ENCODE results near the gene FAM53B. TPM values are rescaled to one million over a fixed set of nuclear protein-coding genes. Genes with fewer than 3 reads are reported as not detected.
A peak's percentile ranks its signal among the peaks of the same experiment; 100 is the strongest.

FAM53B gene
- total RNA-seq, 4 donors from 2014 or later, result 25.2 to 43.3 (median 34.7) TPM

DNA sequence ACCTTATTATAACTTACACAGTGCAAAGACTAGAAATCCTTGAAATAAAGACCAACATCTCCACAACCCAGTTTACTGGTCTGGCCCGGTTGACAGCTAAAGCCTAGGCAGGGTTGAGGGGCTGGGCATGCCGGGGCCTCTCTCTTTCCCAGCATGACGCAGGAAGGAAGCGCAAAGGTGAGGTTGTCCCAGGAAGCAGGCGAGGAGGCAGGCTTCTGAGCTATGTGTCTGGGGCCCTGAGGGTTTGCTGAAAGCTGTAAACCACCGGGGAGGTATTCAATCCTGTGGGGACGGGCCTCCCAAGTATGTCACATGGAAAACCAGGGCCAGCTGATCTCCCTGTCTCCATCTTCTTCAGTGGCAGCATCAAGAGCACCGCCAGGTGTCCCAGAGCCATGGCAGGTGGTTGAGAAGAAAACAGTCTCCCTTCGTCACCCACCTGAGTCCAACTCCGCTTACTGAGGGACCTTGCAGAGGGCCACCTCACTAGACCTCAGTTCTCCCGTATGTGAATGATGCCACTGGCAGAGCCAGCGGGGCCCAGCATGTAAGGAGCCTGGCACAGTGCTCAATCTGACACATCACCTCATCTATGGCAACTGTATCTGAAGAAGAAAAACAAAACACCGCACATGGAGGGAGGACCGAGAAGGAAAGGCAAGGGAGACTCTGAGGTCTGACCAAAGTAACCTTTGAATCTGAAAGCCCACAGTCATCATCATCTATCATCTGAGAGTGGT, 49.5 kb downstream of the FAM53B start:
- DNase-seq (ENCODE audit: extremely low spot score), result no peak
- H3K4me3 ChIP-seq, result no peak overlapping the region
- 89% methylated on average over 14 of the region's 14 CpGs for WGBS
- no peaks in the 10 kb centered on the region for H3K27me3 ChIP-seq
- intact Hi-C loops (cut with DNase I), result no loop called here
- H3K9me3 ChIP-seq, result no peaks in the 10 kb centered on the region
- TF ChIP-seq POLR2AphosphoS5 (IDR thresholded peaks at IDR 0.05) (no peak), POLR2A (IDR thresholded peaks at IDR 0.05; ENCODE audit: low read depth) (no peak), EP300 (IDR thresholded peaks at IDR 0.05) (no peak)
- TF ChIP-seq, protein P1, sequence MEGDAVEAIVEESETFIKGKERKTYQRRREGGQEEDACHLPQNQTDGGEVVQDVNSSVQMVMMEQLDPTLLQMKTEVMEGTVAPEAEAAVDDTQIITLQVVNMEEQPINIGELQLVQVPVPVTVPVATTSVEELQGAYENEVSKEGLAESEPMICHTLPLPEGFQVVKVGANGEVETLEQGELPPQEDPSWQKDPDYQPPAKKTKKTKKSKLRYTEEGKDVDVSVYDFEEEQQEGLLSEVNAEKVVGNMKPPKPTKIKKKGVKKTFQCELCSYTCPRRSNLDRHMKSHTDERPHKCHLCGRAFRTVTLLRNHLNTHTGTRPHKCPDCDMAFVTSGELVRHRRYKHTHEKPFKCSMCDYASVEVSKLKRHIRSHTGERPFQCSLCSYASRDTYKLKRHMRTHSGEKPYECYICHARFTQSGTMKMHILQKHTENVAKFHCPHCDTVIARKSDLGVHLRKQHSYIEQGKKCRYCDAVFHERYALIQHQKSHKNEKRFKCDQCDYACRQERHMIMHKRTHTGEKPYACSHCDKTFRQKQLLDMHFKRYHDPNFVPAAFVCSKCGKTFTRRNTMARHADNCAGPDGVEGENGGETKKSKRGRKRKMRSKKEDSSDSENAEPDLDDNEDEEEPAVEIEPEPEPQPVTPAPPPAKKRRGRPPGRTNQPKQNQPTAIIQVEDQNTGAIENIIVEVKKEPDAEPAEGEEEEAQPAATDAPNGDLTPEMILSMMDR (IDR thresholded peaks at IDR 0.05), result no peak
- peak overlapping the region; percentile 4 to 60 (median 44) for H3K27ac ChIP-seq (replicated peaks in 1 of 4)
- H3K36me3 ChIP-seq, result peaks cover 0 to 31% (median 14%) of the 10 kb centered on the region in 4 donors
- peaks cover 44 to 73% (median 49%) of the 10 kb centered on the region in 4 donors for H3K4me1 ChIP-seq

DNA sequence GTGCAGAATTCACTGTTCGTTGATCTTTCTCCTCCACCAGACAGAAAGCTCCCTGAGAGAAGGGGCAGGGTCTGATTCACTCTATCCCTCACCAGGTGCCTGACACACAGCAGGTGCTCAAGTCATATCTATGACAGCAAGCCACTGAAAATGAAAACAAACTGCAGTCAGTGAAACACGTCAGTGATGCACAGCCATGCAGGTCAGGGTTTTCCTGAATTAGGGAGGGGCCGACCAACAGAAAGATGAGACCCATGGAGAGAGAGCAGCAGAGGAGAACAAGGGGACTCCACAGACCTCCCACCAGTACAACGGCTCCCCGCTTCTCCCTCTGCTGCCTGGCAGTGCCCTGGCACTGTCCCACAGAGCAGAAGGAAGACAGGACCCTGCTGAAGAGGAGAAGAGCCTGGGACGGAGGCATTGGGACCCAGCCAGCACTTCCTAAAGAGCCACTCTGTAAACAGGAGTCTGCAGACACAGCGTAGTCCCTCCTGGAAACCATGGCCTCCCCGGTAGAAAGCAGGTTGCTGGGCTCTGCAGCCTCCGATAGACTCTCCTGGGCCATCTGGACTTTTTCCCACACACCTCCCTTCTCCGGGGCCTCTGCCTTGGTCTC, 50.3 kb downstream of the FAM53B start:
- H3K36me3 ChIP-seq, result peaks cover 0 to 37% (median 13%) of the 10 kb centered on the region in 4 donors
- no peak overlapping the region for H3K4me3 ChIP-seq
- DNase-seq (ENCODE audit: extremely low spot score), result no peak
- WGBS, result 55% methylated on average over 10 of the region's 10 CpGs
- no peak for TF ChIP-seq POLR2AphosphoS5 (IDR thresholded peaks at IDR 0.05)
- no peaks in the 10 kb centered on the region for H3K9me3 ChIP-seq
- peak overlapping the region; percentile 4 to 60 (median 44) for H3K27ac ChIP-seq (replicated peaks in 1 of 4)
- H3K4me1 ChIP-seq, result peaks cover 37 to 71% (median 41%) of the 10 kb centered on the region in 4 donors
- H3K27me3 ChIP-seq, result no peaks in the 10 kb centered on the region
- intact Hi-C loops (cut with DNase I), result no loop called here

DNA sequence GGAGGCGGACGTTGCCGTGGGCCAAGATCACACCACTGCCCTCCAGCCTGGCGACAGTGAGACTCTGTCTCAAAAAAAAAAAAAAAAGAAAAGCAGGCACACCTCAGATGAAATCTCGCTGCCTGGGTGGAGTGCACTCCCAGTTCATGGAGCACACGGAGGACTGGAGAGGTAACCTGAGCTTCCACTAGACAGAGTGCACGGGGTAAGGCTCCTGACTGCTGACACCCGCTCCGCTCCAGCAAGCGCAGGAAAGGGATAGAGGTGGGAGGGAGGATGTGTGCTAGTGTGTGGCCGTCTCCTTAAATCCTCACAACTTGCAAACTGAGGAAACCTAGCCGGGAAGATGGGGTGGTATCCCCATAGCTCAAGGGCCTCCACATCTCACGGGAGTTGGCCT, 50.8 kb downstream of the FAM53B start:
- peaks cover 0 to 37% (median 13%) of the 10 kb centered on the region in 4 donors for H3K36me3 ChIP-seq
- intact Hi-C loops (cut with DNase I), result no loop called here
- H3K9me3 ChIP-seq, result no peaks in the 10 kb centered on the region
- no peak overlapping the region for H3K4me3 ChIP-seq
- no peak for TF ChIP-seq POLR2AphosphoS5 (IDR thresholded peaks at IDR 0.05)
- no peak for TF ChIP-seq POLR2A (IDR thresholded peaks at IDR 0.05; ENCODE audit: low read depth)
- peaks cover 31 to 70% (median 43%) of the 10 kb centered on the region in 4 donors for H3K4me1 ChIP-seq
- H3K27ac ChIP-seq (replicated peaks in 1 of 4), result peak overlapping the region in 2 of 4 donors; percentile 52 to 60
- no peak for DNase-seq (ENCODE audit: extremely low spot score)
- WGBS, result 89% methylated on average over 12 of the region's 13 CpGs
- no peaks in the 10 kb centered on the region for H3K27me3 ChIP-seq

DNA sequence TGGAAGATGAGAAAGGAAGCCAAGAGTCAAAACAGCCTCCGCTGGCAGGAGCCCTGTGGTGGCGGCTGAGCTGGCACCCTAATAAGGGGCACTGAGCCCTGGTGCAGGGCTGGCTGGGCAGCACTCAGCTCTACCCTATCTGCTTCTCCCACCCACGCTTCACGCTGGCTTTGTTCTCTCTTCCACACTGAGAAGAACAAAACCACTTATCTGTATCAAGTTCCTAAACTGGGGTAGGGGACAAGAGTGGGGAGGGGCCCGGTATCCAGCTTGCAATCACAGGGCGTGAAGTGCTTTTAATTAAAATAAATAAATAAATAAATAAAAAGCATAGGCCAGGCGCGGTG, 52.1 kb downstream of the FAM53B start:
- H3K36me3 ChIP-seq, result peaks cover 0 to 37% (median 13%) of the 10 kb centered on the region in 4 donors
- no peak for DNase-seq (ENCODE audit: extremely low spot score)
- WGBS, result 91% methylated on average over 8 of the region's 8 CpGs
- H3K4me3 ChIP-seq, result no peak overlapping the region
- no peak for TF ChIP-seq EP300 (IDR thresholded peaks at IDR 0.05)
- TF ChIP-seq POLR2A (IDR thresholded peaks at IDR 0.05; ENCODE audit: low read depth), result no peak
- TF ChIP-seq, protein P1 (IDR thresholded peaks at IDR 0.05), result no peak
- TF ChIP-seq POLR2AphosphoS5 (IDR thresholded peaks at IDR 0.05), result no peak
- H3K27ac ChIP-seq (replicated peaks in 1 of 4), result no peak overlapping the region
- no peaks in the 10 kb centered on the region for H3K27me3 ChIP-seq
- peaks cover 26 to 70% (median 43%) of the 10 kb centered on the region in 4 donors for H3K4me1 ChIP-seq
- intact Hi-C loops (cut with DNase I), result no loop called here
- H3K9me3 ChIP-seq, result no peaks in the 10 kb centered on the region

DNA sequence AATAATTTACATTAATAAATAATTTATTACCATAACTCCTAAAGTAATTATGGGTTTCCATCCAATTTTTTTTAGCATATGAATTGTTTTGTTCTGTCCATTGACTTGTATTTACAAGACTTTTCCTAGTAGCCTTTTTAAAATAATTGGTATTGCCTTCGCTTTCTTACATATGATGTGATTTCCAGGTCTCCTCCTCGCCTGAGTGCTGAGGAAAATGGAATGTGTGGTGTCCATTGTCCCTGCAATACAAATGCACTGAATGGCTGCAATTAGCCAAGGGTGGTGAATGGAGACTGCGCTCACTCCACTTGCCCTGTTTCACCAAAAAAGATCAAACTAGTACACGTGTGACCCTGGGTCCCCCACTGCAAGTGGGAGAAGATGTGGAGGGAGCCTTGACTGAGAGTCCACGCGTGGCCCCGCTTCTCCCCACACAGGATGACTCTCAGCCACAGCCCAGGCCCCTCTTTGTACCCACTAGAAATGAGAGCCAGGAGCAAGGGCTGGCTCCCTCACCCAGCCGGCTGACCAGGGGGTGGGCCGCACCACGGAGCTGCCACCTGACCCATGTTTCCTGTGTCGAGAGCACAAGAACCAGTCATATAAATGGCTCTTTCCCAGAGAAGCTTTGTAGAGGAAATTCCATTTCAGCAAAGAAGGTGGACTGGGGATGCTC, 52.6 kb downstream of the FAM53B start:
- intact Hi-C loops (cut with DNase I), result no loop called here
- Histone ChIP-seq H3K36me3 (peaks cover 0 to 36% (median 13%) of the 10 kb centered on the region in 4 donors), H3K27ac (replicated peaks in 1 of 4) (no peak overlapping the region), H3K4me1 (peaks cover 28 to 71% (median 44%) of the 10 kb centered on the region in 4 donors), H3K4me3 (no peak overlapping the region), H3K27me3 (no peaks in the 10 kb centered on the region), H3K9me3 (no peaks in the 10 kb centered on the region)
- WGBS, result 95% methylated on average over 11 of the region's 11 CpGs
- DNase-seq (ENCODE audit: extremely low spot score), result no peak
- TF ChIP-seq POLR2A (IDR thresholded peaks at IDR 0.05; ENCODE audit: low read depth) (no peak), EP300 (IDR thresholded peaks at IDR 0.05) (no peak), POLR2AphosphoS5 (IDR thresholded peaks at IDR 0.05) (no peak)
- TF ChIP-seq, protein P1 (IDR thresholded peaks at IDR 0.05), result no peak

All from esophagus muscularis mucosa (tissue), 4 donors.